Nephron (organoid): Measurements from ENCODE around the gene TMEM151B.

ENCODE experiments used
- H3K27ac Mint-ChIP-seq, 3 experiments: 2 replicates each; pipeline ENCODE4 v1.8.0; 2020; ENCODE audit warnings: mixed read lengths in 3 of 3, mild to moderate bottlenecking in 2 of 3, moderate library complexity in 1 of 3
- H3K27me3 Mint-ChIP-seq: 2 replicates; pipeline ENCODE4 v1.8.0; 2021; ENCODE audit warnings: low read depth, mild to moderate bottlenecking, moderate library complexity, mixed read lengths
- H3K36me3 Mint-ChIP-seq: 2 replicates; pipeline ENCODE4 v1.8.0; 2020; ENCODE audit warnings: low read depth, mixed read lengths
- H3K4me1 Mint-ChIP-seq: 2 replicates; pipeline ENCODE4 v1.8.0; 2020; ENCODE audit warnings: mixed read lengths
- H3K4me3 Mint-ChIP-seq, 3 experiments: 2 replicates each; pipeline ENCODE4 v1.8.0; 2020; ENCODE audit warnings: mild to moderate bottlenecking in 3 of 3, mixed read lengths in 3 of 3, moderate library complexity in 2 of 3
- H3K9me3 Mint-ChIP-seq: 2 replicates; pipeline ENCODE4 v1.8.0; 2020; ENCODE audit warnings: mixed read lengths
- TF ChIP-seq, protein P1 (sequence below), 3 experiments: fragments of 200-600 bp; sonication (generic); IDR thresholded peaks; one replicate each; pipeline ENCODE4 v1.5.0; 2021; ENCODE audit warnings: antibody characterized with exemption in 3 of 3; ENCODE audit not compliant: unreplicated experiment in 3 of 3

The TMEM151B gene

DNA sequence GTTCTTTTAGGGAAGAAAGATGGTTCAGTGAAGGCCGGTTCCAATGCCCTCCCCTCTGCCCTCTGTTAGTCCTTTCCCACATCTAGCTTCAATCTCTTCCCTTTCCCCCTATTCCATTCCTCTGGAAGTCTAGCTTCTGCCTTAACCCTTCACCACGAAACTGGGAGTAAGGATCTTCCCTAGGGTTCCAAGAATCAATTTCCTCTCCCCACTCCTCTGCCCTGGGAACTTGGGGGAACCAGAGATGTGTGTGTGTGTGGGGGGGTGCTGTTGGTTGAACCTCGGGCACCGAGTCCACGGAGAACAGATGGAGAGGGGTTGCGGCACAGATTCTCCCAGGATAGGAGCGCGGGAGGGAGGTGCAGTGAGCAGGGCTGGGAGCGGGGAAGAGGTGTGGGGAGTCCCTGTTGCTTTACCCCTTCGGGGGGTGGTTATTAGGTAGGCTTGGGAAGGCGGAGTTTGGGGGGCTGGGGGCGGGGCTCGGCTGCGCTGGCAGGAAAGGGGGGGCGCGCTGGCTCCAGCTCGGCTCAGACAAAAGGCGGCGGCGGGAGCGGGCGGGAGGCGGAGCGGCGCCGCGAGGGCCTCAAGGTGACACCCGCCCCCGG, at the start of gene TMEM151B:
Gene TMEM151B (plus strand): TSS at position 530 of the 605 bp plus-strand sequence. CDS start 293 bp downstream, outside the sequence.
- H3K36me3 Mint-ChIP-seq: no peaks in the 10 kb centered on the region
- peaks cover 6% of the 10 kb centered on the region for H3K4me1 Mint-ChIP-seq
- H3K4me3 Mint-ChIP-seq: peak within 1 kb of the TSS; percentile 81 to 86 (median 82)
- no peaks in the 10 kb centered on the region for H3K9me3 Mint-ChIP-seq
- TF ChIP-seq, protein P1, sequence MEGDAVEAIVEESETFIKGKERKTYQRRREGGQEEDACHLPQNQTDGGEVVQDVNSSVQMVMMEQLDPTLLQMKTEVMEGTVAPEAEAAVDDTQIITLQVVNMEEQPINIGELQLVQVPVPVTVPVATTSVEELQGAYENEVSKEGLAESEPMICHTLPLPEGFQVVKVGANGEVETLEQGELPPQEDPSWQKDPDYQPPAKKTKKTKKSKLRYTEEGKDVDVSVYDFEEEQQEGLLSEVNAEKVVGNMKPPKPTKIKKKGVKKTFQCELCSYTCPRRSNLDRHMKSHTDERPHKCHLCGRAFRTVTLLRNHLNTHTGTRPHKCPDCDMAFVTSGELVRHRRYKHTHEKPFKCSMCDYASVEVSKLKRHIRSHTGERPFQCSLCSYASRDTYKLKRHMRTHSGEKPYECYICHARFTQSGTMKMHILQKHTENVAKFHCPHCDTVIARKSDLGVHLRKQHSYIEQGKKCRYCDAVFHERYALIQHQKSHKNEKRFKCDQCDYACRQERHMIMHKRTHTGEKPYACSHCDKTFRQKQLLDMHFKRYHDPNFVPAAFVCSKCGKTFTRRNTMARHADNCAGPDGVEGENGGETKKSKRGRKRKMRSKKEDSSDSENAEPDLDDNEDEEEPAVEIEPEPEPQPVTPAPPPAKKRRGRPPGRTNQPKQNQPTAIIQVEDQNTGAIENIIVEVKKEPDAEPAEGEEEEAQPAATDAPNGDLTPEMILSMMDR (IDR thresholded peaks at IDR 0.05; ENCODE audit: unreplicated experiment in 3 of 3): no peak
- H3K27ac Mint-ChIP-seq: no peak within 1 kb of the TSS
- peaks cover 57% of the 10 kb centered on the region for H3K27me3 Mint-ChIP-seq

DNA sequence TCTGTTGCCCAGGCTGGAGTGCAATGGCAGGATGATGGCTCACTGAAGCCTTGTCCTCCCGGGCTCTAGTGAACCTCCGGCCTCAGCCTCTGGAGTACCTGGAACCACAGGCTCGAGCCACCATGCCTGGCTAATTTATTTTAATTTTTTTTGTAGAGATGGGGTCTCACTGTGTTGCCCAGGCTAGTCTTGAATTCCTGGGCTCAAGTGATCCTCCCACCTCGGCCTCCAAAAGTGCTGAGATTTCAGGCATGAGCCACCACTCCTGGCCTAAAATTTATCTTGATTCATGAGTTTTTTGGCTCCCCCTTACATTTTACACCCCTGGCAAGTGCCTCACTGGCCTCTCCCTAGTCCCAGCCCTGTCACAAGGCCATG, 49.3 kb upstream of the TMEM151B start:
- H3K27ac Mint-ChIP-seq: peak overlapping the region; percentile 76 to 86 (median 83)

DNA sequence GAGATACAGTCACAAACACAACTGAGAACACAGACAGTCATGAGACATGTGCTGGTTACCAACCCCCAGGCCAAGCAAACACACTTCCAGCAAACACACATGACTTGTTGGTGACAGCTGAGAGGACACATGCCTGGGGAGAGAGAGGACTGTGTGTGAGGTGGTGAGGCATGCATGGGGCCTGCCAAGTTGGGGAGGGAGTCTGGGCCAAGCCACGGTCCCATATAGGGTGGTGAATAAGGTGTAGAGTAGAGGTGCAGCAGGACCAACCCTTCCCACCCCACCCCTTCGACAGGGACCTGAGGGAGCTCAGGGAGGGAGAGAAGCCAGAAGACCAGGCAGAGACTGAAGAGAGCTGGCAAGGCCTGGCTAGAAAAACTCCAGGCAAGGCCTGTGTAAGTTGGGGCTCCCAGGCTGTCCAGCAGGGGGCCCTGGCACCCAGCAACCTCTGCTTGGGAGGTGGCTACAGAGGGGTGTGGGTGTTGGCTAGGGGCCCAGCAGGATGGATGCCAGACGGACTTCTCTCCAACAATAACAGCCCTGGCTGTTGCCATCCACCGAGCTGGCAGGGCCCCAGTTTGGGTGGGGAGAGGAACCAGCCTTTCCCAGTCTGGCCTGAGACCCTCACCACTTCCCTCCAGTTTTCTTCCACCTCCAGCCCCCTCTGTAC, 48.8 kb upstream of the TMEM151B start:
- Mint-ChIP-seq H3K27me3 (peaks cover 12% of the 10 kb centered on the region), H3K36me3 (no peaks in the 10 kb centered on the region), H3K9me3 (no peaks in the 10 kb centered on the region), H3K4me1 (peaks cover 64% of the 10 kb centered on the region), H3K27ac (peak overlapping the region; percentile 76 to 86 (median 83)), H3K4me3 (peak overlapping the region; percentile 74 to 82 (median 75))
- TF ChIP-seq, protein P1 (IDR thresholded peaks at IDR 0.05; ENCODE audit: unreplicated experiment in 3 of 3): peak; percentile 55 to 68 (median 66)

More for the DNA sequence above, 49.3 kb upstream of the TMEM151B start:
- Mint-ChIP-seq H3K36me3 (no peaks in the 10 kb centered on the region), H3K4me1 (peaks cover 64% of the 10 kb centered on the region), H3K27me3 (peaks cover 12% of the 10 kb centered on the region), H3K4me3 (peak overlapping the region; percentile 74 to 82 (median 75)), H3K9me3 (no peaks in the 10 kb centered on the region)
- TF ChIP-seq, protein P1 (IDR thresholded peaks at IDR 0.05; ENCODE audit: unreplicated experiment in 3 of 3): no peak

DNA sequence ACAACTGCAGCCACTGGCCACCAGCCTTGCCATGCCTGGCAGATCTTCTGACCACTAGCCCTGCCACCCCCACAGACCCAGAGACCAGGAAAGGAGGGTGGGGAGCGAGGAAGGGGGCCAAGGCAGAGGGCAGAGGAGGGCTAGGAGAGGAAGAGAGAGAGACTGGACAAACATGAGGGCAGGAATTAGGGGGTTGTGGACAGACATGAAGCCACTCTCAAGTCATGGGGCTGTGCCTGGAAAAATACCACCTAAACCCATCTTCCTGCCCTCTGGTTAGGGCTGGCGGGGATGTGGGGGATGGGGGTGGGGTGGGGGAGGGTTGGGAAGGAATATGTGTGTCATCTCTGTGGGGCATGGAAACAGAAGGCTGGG, 48.3 kb upstream of the TMEM151B start:
- Mint-ChIP-seq H3K4me1 (peaks cover 64% of the 10 kb centered on the region), H3K9me3 (no peaks in the 10 kb centered on the region), H3K27me3 (peaks cover 9% of the 10 kb centered on the region), H3K27ac (peak overlapping the region; percentile 76 to 86 (median 83)), H3K4me3 (peak overlapping the region; percentile 31 to 83 (median 80)), H3K36me3 (no peaks in the 10 kb centered on the region)
- TF ChIP-seq, protein P1 (IDR thresholded peaks at IDR 0.05; ENCODE audit: unreplicated experiment in 3 of 3): no peak

DNA sequence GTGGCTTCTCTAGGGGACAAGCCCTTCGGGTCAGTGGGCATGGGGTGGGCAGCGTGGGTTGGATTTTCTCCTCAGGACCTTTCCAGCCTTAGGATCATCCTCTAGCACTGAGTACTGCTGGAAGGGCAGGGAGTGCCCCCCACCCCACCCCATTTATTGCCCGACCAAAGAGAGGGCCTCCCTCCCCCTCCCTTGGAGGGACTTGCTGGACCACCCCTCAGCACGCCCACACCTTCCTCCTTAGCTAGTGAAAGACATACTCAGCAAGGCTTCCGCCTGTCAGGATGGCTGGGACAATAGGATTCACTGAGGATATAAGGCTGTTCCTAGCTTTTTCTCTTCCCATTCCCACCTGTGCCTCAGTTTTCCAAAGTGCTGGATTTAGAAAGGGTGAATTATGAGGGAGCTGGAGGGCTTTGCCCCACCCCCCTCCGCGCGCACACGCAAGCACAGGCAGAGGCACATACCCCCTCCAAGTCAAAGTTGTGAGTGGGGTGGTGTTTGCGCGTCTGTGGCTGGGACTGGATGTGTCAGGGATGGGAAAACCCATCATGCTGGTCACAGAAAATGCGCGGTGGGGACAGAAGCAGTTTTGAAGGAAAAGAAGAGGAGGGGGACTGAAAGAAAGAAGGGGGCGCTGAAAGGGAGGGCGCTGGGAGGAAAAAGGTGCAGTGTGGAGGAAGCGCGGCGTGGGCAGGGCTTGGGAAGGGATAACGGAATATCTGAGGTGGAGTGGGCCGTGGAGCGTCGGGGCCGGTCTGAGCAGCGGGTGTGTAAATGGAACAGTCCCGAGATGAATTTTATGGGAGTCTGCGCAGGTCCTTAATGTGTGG, 47.5 kb upstream of the TMEM151B start:
- TF ChIP-seq, protein P1 (IDR thresholded peaks at IDR 0.05; ENCODE audit: unreplicated experiment in 3 of 3): no peak
- peaks cover 9% of the 10 kb centered on the region for H3K27me3 Mint-ChIP-seq
- H3K36me3 Mint-ChIP-seq: no peaks in the 10 kb centered on the region
- no peaks in the 10 kb centered on the region for H3K9me3 Mint-ChIP-seq
- H3K4me1 Mint-ChIP-seq: peaks cover 63% of the 10 kb centered on the region
- H3K4me3 Mint-ChIP-seq: peak overlapping the region; percentile 80 to 83 (median 83)
- peak overlapping the region in 2 of 3 experiments; percentile 11 to 58 for H3K27ac Mint-ChIP-seq
